ENCODE results near the gene SEPTIN2. TPM values are rescaled to one million over a fixed set of nuclear protein-coding genes. Genes with fewer than 3 reads are reported as not detected.
"Not testable (repeated sequence)": the region's sequence is repeated elsewhere in the genome, so short reads cannot be mapped to it uniquely, and the experiment has no call there.

The SEPTIN2 gene
- total RNA-seq, 2 experiments from 2014 or later: 198 to 275 TPM

- H3K4me3 ChIP-seq (ENCODE audit: low read depth, low read length, poor library complexity, severe bottlenecking): no peak overlapping the region
- no peak overlapping the region for H2AFZ ChIP-seq (ENCODE audit: low read length)
- H3K9me2 ChIP-seq (ENCODE audit: insufficient read depth, low read length): no peaks in the 10 kb centered on the region
- TF ChIP-seq EZH2phosphoT487 (IDR thresholded peaks at IDR 0.05; ENCODE audit: borderline replicate concordance, low read depth, low read length): no peak
- no peak for TF ChIP-seq CTCF (conservative IDR thresholded peaks at IDR 0.05; ENCODE audit: low read length)
- no peak overlapping the region for H3K27ac ChIP-seq (ENCODE audit: low read depth, low read length, poor library complexity, severe bottlenecking)
- no peak for DNase-seq (ENCODE audit: low spot score)
- H3K4me2 ChIP-seq (ENCODE audit: low read length): no peak overlapping the region
- peaks cover 24% of the 10 kb centered on the region for H4K20me1 ChIP-seq (ENCODE audit: insufficient read depth, low read length)
- ChIA-PET CTCF (ENCODE audit: unreplicated experiment) (no interaction called here), POLR2A (no interaction called here)
- H3K4me1 ChIP-seq (ENCODE audit: insufficient read depth, low read length, poor library complexity, severe bottlenecking): no peaks in the 10 kb centered on the region
- no peaks in the 10 kb centered on the region for H3K9me3 ChIP-seq (ENCODE audit: low read length)
- intact Hi-C loops (cut with micrococcal nuclease; ENCODE audit: unreplicated experiment): no loop called here
- H3K79me2 ChIP-seq (ENCODE audit: insufficient read depth, low read depth, low read length): peaks cover 16% of the 10 kb centered on the region; the same call in 1 of the 2 replicates
- H3K36me3 ChIP-seq (ENCODE audit: insufficient read depth, low read length): 0 out of 2 replicates have a peak, but pooled peaks cover 3% of the 10 kb centered on the region
- BruUV-seq (replicated peaks): no TSS peak
These were observed 41.6 kb upstream of the SEPTIN2 start for GRCh38 chr2:241274127-241274526.

GRCh38 chr2:241275504-241275903 lies 40.2 kb upstream of the SEPTIN2 start:
- intact Hi-C loops (cut with micrococcal nuclease; ENCODE audit: unreplicated experiment): no loop called here
- Histone ChIP-seq H3K27ac (ENCODE audit: low read depth, low read length, poor library complexity, severe bottlenecking) (no peak overlapping the region), H3K79me2 (ENCODE audit: insufficient read depth, low read depth, low read length) (peaks cover 24% of the 10 kb centered on the region; the same call in 1 of the 2 replicates), H3K4me3 (ENCODE audit: low read depth, low read length, poor library complexity, severe bottlenecking) (no peak overlapping the region), H3K36me3 (ENCODE audit: insufficient read depth, low read length) (0 out of 2 replicates have a peak, but pooled peaks cover 3% of the 10 kb centered on the region), H4K20me1 (ENCODE audit: insufficient read depth, low read length) (peaks cover 24% of the 10 kb centered on the region), H3K9me3 (ENCODE audit: low read length) (no peaks in the 10 kb centered on the region), H3K4me2 (ENCODE audit: low read length) (no peak overlapping the region), H3K9me2 (ENCODE audit: insufficient read depth, low read length) (no peaks in the 10 kb centered on the region), H2AFZ (ENCODE audit: low read length) (no peak overlapping the region), H3K4me1 (ENCODE audit: insufficient read depth, low read length, poor library complexity, severe bottlenecking) (peaks cover 6% of the 10 kb centered on the region)
- ChIA-PET POLR2A (interaction anchor here (0.7 kb wide), 1 partner anchor 43 kb away, joined by 3 read pairs; no protein-coding TSS in a partner anchor), CTCF (ENCODE audit: unreplicated experiment) (interaction anchor here (0.6 kb wide), 1 partner anchor 746 kb away, joined by 3 read pairs; no protein-coding TSS in a partner anchor)
- no peak for TF ChIP-seq EZH2phosphoT487 (IDR thresholded peaks at IDR 0.05; ENCODE audit: borderline replicate concordance, low read depth, low read length)
- DNase-seq (ENCODE audit: low spot score): no peak
- BruUV-seq (replicated peaks): no TSS peak

- intact Hi-C loops (cut with micrococcal nuclease; ENCODE audit: unreplicated experiment): no loop called here
- POLR2A ChIA-PET: interaction anchor here (1.2 kb wide), 1 partner anchor 13 kb away, joined by 4 read pairs; no protein-coding TSS in a partner anchor
These were observed 39.8 kb upstream of the SEPTIN2 start for GRCh38 chr2:241275910-241276309.

GRCh38 chr2:241278306-241278705 lies 37.4 kb upstream of the SEPTIN2 start:
- POLR2A ChIA-PET: interaction anchor here (1.6 kb wide), 1 partner anchor 14 kb away, joined by 5 read pairs; no protein-coding TSS in a partner anchor
- Histone ChIP-seq H3K79me2 (ENCODE audit: insufficient read depth, low read depth, low read length) (peaks cover 33% of the 10 kb centered on the region; the same call in 1 of the 2 replicates), H4K20me1 (ENCODE audit: insufficient read depth, low read length) (peaks cover 13% of the 10 kb centered on the region)
- CTCF ChIA-PET (ENCODE audit: unreplicated experiment); H3K36me3 ChIP-seq (ENCODE audit: insufficient read depth, low read length); DNase-seq (ENCODE audit: low spot score); H3K4me3 ChIP-seq (ENCODE audit: low read depth, low read length, poor library complexity, severe bottlenecking); H3K9me3 ChIP-seq (ENCODE audit: low read length); H3K9me2 ChIP-seq (ENCODE audit: insufficient read depth, low read length); H3K27ac ChIP-seq (ENCODE audit: low read depth, low read length, poor library complexity, severe bottlenecking); intact Hi-C loops (cut with micrococcal nuclease; ENCODE audit: unreplicated experiment); BruUV-seq (replicated peaks); H3K4me2 ChIP-seq (ENCODE audit: low read length); H3K4me1 ChIP-seq (ENCODE audit: insufficient read depth, low read length, poor library complexity, severe bottlenecking); H2AFZ ChIP-seq (ENCODE audit: low read length): not testable (repeated sequence)

More at GRCh38 chr2:241275910-241276309, 39.8 kb upstream of the SEPTIN2 start:
- Histone ChIP-seq H2AFZ (ENCODE audit: low read length) (no peak overlapping the region), H3K4me2 (ENCODE audit: low read length) (no peak overlapping the region), H3K9me3 (ENCODE audit: low read length) (no peaks in the 10 kb centered on the region), H3K4me3 (ENCODE audit: low read depth, low read length, poor library complexity, severe bottlenecking) (no peak overlapping the region), H3K79me2 (ENCODE audit: insufficient read depth, low read depth, low read length) (peaks cover 24% of the 10 kb centered on the region; the same call in 1 of the 2 replicates), H3K9me2 (ENCODE audit: insufficient read depth, low read length) (no peaks in the 10 kb centered on the region), H3K27ac (ENCODE audit: low read depth, low read length, poor library complexity, severe bottlenecking) (no peak overlapping the region), H3K36me3 (ENCODE audit: insufficient read depth, low read length) (0 out of 2 replicates have a peak, but pooled peaks cover 3% of the 10 kb centered on the region), H4K20me1 (ENCODE audit: insufficient read depth, low read length) (peaks cover 23% of the 10 kb centered on the region), H3K4me1 (ENCODE audit: insufficient read depth, low read length, poor library complexity, severe bottlenecking) (peaks cover 9% of the 10 kb centered on the region)
- BruUV-seq (replicated peaks): no TSS peak
- CTCF ChIA-PET (ENCODE audit: unreplicated experiment): no interaction called here
- no peak for DNase-seq (ENCODE audit: low spot score)
- TF ChIP-seq EZH2phosphoT487 (IDR thresholded peaks at IDR 0.05; ENCODE audit: borderline replicate concordance, low read depth, low read length): no peak
- no peak for TF ChIP-seq CTCF (conservative IDR thresholded peaks at IDR 0.05; ENCODE audit: low read length)

Measured in OCI-LY7 (cell line).